Epithelial cell of esophagus (primary cell): ENCODE measurements around the gene TAC4.

Source experiments
- DNase-seq: peaks from one replicate; pipeline ENCODE4 v3.0.0; 2010; ENCODE audit warnings: low read depth
- H3K4me3 ChIP-seq: 2 replicates; pipeline ENCODE4 v1.5.1; 2011; ENCODE audit warnings: mild to moderate bottlenecking, low read length, control low read depth
- TF ChIP-seq, protein P1 (sequence below): IDR thresholded peaks from 2 replicates; pipeline ENCODE4 v1.5.1; 2011; ENCODE audit warnings: low read depth, mild to moderate bottlenecking, low read length, control low read depth, inconsistent platforms; ENCODE audit not compliant: insufficient read depth; ENCODE audit errors: missing control alignments

TAC4 gene

DNA sequence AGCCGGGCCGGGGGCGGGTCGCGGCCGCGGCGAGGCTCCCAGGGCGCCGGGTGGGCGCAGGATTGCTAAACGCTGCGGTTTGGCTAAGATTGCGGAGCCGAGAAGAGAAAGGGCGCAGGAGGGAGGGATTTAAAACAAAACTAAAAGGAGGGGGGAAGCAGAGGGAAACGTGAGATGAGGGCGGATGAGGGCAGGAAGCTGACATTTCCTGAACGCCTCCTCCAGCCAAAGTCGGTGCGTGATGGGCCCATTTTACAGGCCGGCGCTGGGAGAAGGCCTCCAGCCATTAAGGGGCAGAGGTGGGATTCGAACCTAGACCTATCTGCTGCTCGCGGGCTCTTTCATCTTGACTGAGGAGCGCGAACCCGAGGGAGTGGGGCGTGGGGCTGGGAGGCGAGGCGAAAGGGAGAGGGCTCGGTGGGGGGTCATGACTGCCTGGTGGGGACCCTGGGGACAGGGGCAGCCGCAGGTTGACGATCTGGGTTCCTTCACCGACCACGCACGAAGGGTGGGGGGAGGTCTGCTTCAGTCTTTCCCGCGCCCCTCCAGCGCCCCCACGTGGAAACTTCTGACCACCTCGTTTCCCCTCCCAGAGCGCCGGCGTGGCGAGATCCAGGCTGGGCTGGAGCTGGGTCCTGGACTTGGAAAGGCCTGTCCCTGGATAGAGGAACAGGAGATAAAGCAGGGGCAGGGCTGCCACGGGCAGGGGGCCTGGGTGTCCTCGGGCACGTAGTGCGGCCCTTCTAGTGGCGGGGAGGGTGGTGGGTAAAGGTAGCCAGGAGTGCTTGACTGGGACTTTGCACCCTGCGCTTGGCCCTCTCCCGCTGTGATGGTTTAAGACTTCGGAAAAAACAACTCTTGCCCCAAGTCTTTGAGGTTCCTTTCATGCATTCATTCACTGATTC is 3.8 kb upstream of the TAC4 start:
- DNase-seq = peak; percentile 33
- TF ChIP-seq, protein P1, sequence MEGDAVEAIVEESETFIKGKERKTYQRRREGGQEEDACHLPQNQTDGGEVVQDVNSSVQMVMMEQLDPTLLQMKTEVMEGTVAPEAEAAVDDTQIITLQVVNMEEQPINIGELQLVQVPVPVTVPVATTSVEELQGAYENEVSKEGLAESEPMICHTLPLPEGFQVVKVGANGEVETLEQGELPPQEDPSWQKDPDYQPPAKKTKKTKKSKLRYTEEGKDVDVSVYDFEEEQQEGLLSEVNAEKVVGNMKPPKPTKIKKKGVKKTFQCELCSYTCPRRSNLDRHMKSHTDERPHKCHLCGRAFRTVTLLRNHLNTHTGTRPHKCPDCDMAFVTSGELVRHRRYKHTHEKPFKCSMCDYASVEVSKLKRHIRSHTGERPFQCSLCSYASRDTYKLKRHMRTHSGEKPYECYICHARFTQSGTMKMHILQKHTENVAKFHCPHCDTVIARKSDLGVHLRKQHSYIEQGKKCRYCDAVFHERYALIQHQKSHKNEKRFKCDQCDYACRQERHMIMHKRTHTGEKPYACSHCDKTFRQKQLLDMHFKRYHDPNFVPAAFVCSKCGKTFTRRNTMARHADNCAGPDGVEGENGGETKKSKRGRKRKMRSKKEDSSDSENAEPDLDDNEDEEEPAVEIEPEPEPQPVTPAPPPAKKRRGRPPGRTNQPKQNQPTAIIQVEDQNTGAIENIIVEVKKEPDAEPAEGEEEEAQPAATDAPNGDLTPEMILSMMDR = peak; percentile 53
- H3K4me3 ChIP-seq = peak overlapping the region; percentile 44

DNA sequence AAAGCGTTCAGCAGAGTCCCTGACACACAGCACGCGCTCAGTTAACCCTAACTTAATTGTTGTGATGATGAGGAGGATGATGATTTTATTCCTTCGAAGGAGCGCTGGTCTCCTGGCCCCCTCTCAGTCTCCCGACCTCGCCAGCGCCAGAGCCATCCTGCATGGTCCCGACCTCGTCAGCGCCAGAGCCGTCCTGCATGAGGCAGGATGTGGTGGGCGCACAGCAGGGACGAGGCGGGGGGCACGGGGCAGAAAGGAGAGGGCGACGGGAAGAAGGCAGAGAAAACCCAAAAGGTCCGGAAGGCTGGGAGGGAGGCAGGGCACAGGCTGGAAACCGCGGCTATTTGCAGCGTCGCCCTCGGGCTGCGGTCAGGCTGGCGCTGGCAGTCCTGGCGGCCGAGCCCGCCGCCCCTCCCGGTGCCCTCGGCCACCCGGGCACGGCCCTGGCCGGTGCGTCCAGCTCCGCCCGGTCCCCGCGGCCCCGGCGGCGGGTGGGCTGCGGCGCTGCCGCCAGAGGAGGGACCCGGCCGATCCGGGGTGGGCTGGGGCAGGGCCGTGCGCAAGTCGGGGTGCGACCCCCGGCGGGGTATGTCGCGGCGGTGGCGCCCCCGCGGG is 3.0 kb upstream of the TAC4 start:
- TF ChIP-seq, protein P1 = no peak
- peak overlapping the region; percentile 44 for H3K4me3 ChIP-seq
- no peak for DNase-seq

DNA sequence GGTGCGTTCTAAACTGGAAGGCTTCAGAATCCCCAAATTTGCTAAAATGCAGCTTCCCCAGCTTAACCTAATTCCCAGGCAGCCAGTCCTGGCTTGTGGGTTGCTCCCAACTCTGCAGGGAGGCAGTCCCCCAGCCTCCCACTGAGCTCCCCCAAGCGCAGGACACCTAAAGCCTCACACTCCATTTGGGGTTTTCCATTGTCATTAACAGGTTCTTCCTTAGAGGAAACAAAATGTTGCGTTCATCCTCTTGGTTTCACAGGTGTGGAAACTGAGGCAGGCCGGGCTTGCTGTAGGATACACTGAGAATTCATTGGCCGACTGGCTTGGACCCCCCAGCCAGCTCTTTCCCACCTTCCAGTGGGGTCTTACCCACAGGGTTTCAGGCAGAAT is 2.3 kb upstream of the TAC4 start:
- no peak overlapping the region for H3K4me3 ChIP-seq
- TF ChIP-seq, protein P1 = no peak
- DNase-seq = no peak

DNA sequence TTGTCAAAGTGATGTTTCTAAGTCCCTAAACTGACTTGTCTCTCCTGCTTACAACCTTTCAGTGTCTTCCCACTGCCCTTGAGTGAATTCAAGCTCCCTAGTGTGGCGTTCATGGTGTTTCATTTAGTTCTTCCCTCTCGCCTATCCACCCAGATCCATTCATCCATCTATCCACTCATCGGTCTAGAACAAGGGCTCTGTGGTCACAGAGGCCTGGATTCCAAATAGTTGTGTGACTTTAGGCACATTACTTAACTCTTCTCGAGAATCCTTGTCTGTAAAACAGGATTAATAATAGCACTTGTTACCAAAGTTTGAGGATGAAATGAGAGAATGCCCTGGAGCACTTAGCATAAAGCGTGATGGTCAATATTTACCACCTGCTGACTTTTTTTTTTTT is 870 bp upstream of the TAC4 start:
- H3K4me3 ChIP-seq = no peak overlapping the region
- TF ChIP-seq, protein P1 = no peak
- no peak for DNase-seq

DNA sequence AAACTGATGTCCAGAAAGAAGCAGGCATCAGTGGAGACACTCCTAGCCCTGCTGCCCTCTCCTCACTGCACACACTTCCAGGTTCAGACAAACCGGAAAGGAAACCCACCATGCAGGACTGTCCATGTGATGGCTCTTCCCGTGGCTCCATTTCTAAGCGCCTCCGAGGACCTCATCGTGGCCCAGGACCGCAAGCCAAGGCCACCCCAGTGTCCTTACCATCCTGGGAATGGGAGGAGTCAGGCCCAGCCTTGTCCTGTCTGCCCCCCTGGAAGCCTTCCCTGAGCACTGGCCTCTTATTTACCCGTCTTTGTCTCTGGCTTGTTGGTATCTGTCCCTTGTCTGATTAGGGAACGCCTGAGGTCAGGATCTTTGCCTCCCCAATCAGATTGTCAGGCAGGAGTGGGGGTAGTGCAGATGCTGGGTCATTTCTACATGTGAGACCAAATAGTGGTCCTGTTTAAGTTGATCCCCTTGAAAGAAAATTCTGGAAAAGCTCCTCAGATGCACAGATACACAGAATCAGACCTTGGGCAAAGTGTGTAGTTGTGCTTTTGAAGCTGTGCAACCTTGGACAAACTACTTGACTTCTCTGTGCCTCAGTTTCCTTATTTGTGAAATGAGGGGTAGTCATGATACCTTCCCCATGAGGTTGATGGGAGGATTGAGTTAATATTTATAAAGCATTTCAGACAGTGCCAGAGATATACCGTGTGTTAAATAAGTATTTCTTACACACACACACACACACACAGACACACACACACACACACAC is 744 bp downstream of the TAC4 start:
- DNase-seq = no peak
- TF ChIP-seq, protein P1 = no peak
- H3K4me3 ChIP-seq = no peak overlapping the region

DNA sequence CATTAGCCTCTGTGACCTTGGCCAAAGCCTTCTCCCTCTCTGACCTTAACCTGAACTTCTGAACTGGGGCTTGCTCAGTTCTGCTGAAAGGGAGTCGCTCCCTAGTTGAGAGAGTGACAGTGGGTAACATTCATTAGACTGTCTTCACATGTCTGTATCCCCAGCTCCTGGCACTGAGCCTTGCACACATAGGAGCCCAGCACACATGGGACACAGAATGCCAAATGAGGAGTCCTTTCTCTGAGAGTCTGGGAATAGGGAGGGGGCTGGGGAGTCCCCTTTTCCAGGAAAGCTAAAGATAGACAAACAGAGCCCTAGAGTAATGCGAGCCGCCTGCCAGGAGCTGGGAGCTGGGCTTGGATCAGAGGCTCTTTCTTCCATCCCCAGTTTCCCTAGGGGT is 2.5 kb downstream of the TAC4 start:
- no peak for DNase-seq
- TF ChIP-seq, protein P1 = no peak
- H3K4me3 ChIP-seq = no peak overlapping the region
